Neural cell (in vitro differentiated cells): Measurements from ENCODE around the gene S100A1.
A peak's percentile ranks its signal among the peaks of the same experiment; 100 is the strongest.

Experiments used
- EP300 ChIP-seq: fragments of 450-650 bp; conservative IDR thresholded peaks from 2 replicates; pipeline ENCODE4 v1.6.1; 2014; ENCODE audit warnings: antibody characterized with exemption, mild to moderate bottlenecking, moderate library complexity; ENCODE audit not compliant: poor library complexity, severe bottlenecking
- EZH2 ChIP-seq: fragments of 200-600, 300-800 bp; shearing (Covaris generic), sonication (generic); IDR thresholded peaks from 2 replicates; pipeline ENCODE4 v1.6.1; 2014; ENCODE audit warnings: antibody characterized with exemption, low read length, borderline replicate concordance, mild to moderate bottlenecking; ENCODE audit not compliant: insufficient read depth, poor library complexity, severe bottlenecking
- POLR2AphosphoS5 ChIP-seq: IDR thresholded peaks from 2 replicates; pipeline ENCODE4 v1.6.1; 2012
- RAD21 ChIP-seq: fragments of 450-650 bp; conservative IDR thresholded peaks from 2 replicates; pipeline ENCODE4 v1.6.1; 2014; ENCODE audit warnings: antibody characterized with exemption, mild to moderate bottlenecking, moderate library complexity
- TAF1 ChIP-seq: IDR thresholded peaks from 2 replicates; pipeline ENCODE4 v1.6.1; 2012; ENCODE audit warnings: low read depth
- TF ChIP-seq, protein P1 (sequence below): fragments of 450-650 bp; IDR thresholded peaks from 2 replicates; pipeline ENCODE4 v1.5.1; 2014; ENCODE audit warnings: antibody characterized with exemption, mild to moderate bottlenecking, moderate library complexity; ENCODE audit not compliant: poor library complexity, severe bottlenecking
- TF ChIP-seq, protein P2 (sequence below): IDR thresholded peaks from 2 replicates; pipeline ENCODE4 v1.6.1; 2012; ENCODE audit warnings: borderline replicate concordance

DNA sequence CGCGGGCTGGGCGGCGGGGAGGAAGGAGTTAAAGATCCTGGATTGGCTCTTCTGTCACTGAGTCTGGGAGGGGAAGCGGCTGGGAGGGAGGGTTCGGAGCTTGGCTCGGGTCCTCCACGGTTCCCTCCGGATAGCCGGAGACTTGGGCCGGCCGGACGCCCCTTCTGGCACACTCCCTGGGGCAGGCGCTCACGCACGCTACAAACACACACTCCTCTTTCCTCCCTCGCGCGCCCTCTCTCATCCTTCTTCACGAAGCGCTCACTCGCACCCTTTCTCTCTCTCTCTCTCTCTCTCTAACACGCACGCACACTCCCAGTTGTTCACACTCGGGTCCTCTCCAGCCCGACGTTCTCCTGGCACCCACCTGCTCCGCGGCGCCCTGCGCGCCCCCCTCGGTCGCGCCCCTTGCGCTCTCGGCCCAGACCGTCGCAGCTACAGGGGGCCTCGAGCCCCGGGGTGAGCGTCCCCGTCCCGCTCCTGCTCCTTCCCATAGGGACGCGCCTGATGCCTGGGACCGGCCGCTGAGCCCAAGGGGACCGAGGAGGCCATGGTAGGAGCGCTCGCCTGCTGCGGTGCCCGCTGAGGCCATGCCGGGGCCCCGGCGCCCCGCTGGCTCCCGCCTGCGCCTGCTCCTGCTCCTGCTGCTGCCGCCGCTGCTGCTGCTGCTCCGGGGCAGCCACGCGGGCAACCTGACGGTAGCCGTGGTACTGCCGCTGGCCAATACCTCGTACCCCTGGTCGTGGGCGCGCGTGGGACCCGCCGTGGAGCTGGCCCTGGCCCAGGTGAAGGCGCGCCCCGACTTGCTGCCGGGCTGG lies 50.5 kb downstream of the S100A1 start, which contains the start of gene NPR1:
- TF ChIP-seq, protein P1, sequence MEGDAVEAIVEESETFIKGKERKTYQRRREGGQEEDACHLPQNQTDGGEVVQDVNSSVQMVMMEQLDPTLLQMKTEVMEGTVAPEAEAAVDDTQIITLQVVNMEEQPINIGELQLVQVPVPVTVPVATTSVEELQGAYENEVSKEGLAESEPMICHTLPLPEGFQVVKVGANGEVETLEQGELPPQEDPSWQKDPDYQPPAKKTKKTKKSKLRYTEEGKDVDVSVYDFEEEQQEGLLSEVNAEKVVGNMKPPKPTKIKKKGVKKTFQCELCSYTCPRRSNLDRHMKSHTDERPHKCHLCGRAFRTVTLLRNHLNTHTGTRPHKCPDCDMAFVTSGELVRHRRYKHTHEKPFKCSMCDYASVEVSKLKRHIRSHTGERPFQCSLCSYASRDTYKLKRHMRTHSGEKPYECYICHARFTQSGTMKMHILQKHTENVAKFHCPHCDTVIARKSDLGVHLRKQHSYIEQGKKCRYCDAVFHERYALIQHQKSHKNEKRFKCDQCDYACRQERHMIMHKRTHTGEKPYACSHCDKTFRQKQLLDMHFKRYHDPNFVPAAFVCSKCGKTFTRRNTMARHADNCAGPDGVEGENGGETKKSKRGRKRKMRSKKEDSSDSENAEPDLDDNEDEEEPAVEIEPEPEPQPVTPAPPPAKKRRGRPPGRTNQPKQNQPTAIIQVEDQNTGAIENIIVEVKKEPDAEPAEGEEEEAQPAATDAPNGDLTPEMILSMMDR = peak; percentile 21
- no peak for TF ChIP-seq EP300
- TF ChIP-seq, protein P2, sequence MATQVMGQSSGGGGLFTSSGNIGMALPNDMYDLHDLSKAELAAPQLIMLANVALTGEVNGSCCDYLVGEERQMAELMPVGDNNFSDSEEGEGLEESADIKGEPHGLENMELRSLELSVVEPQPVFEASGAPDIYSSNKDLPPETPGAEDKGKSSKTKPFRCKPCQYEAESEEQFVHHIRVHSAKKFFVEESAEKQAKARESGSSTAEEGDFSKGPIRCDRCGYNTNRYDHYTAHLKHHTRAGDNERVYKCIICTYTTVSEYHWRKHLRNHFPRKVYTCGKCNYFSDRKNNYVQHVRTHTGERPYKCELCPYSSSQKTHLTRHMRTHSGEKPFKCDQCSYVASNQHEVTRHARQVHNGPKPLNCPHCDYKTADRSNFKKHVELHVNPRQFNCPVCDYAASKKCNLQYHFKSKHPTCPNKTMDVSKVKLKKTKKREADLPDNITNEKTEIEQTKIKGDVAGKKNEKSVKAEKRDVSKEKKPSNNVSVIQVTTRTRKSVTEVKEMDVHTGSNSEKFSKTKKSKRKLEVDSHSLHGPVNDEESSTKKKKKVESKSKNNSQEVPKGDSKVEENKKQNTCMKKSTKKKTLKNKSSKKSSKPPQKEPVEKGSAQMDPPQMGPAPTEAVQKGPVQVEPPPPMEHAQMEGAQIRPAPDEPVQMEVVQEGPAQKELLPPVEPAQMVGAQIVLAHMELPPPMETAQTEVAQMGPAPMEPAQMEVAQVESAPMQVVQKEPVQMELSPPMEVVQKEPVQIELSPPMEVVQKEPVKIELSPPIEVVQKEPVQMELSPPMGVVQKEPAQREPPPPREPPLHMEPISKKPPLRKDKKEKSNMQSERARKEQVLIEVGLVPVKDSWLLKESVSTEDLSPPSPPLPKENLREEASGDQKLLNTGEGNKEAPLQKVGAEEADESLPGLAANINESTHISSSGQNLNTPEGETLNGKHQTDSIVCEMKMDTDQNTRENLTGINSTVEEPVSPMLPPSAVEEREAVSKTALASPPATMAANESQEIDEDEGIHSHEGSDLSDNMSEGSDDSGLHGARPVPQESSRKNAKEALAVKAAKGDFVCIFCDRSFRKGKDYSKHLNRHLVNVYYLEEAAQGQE = no peak
- TF ChIP-seq EZH2 = no peak
- no peak for TF ChIP-seq TAF1
- no peak for TF ChIP-seq POLR2AphosphoS5
- TF ChIP-seq RAD21 = no peak
